Measurements from ENCODE around the gene LAMC2. TPM values are rescaled to one million over a fixed set of nuclear protein-coding genes. Genes with fewer than 3 reads are reported as not detected.
"Not testable (repeated sequence)": the region's sequence is repeated elsewhere in the genome, so short reads cannot be mapped to it uniquely, and the experiment has no call there.

The LAMC2 gene
- total RNA-seq, result not detected

- H3K27me3 Mint-ChIP-seq, result peaks cover 20 to 38% of the 10 kb centered on the region in 2 donors
- H3K9me3 Mint-ChIP-seq, result peaks cover 2% of the 10 kb centered on the region
- H3K36me3 Mint-ChIP-seq, result no peaks in the 10 kb centered on the region
- ATAC-seq (no peak), DNase-seq (ENCODE audit: low spot score) (no peak)
- H3K4me1 Mint-ChIP-seq (ENCODE audit: low read depth in 2 of 2), result peaks cover 0 to under 1% of the 10 kb centered on the region in 2 donors
- H3K27ac Mint-ChIP-seq, result no peak within 1 kb of the TSS
- H3K4me3 Mint-ChIP-seq, result no peak within 1 kb of the TSS
Observed at GRCh38 chr1:183185941-183186490, at the start of gene LAMC2. TSS of gene LAMC2 (plus strand) at chr1:183186264. CDS start at chr1:183186353, 89 bp downstream.

- Mint-ChIP-seq H3K36me3 (no peaks in the 10 kb centered on the region), H3K27ac (no peak overlapping the region), H3K4me3 (no peak overlapping the region), H3K27me3 (peaks cover 6 to 13% of the 10 kb centered on the region in 2 donors), H3K9me3 (no peaks in the 10 kb centered on the region), H3K4me1 (ENCODE audit: low read depth in 2 of 2) (no peaks in the 10 kb centered on the region)
- ATAC-seq, result no peak
- DNase-seq (ENCODE audit: low spot score), result no peak
Observed at GRCh38 chr1:183137782-183138181, 48.3 kb upstream of the LAMC2 start.

DNA sequence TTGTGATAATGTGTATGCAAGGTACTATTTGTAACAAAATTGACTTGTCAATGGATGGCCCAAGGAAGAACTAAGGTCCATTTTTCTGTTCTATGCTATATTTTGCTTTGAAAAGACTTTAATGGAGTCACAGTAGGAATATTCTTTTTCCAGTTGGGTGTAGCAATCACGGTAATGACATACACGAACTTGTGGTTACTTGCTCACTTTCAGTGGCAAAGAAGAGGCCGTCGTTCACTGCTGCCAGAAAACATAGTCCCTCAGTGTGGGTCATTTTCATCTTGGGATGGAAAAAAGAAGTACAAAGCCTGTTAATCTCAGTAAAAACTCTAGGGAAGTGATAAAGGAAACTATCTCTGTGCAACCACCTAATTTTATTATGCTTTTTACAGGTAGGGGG, 47.8 kb upstream of the LAMC2 start:
- no peaks in the 10 kb centered on the region for H3K36me3 Mint-ChIP-seq
- H3K27ac Mint-ChIP-seq, result no peak overlapping the region
- H3K27me3 Mint-ChIP-seq, result peaks cover 6 to 13% of the 10 kb centered on the region in 2 donors
- ATAC-seq (no peak), DNase-seq (ENCODE audit: low spot score) (no peak)
- H3K9me3 Mint-ChIP-seq, result no peaks in the 10 kb centered on the region
- no peak overlapping the region for H3K4me3 Mint-ChIP-seq
- H3K4me1 Mint-ChIP-seq (ENCODE audit: low read depth in 2 of 2), result no peaks in the 10 kb centered on the region

- no peaks in the 10 kb centered on the region for H3K4me1 Mint-ChIP-seq (ENCODE audit: low read depth in 2 of 2)
- H3K27ac Mint-ChIP-seq, result no peak overlapping the region
- DNase-seq (ENCODE audit: low spot score) (no peak), ATAC-seq (no peak)
- no peaks in the 10 kb centered on the region for H3K36me3 Mint-ChIP-seq
- H3K9me3 Mint-ChIP-seq, result no peaks in the 10 kb centered on the region
- H3K4me3 Mint-ChIP-seq, result no peak overlapping the region
- H3K27me3 Mint-ChIP-seq, result peaks cover 8 to 13% of the 10 kb centered on the region in 2 donors
Observed at GRCh38 chr1:183139281-183139942, 46.7 kb upstream of the LAMC2 start.

DNA sequence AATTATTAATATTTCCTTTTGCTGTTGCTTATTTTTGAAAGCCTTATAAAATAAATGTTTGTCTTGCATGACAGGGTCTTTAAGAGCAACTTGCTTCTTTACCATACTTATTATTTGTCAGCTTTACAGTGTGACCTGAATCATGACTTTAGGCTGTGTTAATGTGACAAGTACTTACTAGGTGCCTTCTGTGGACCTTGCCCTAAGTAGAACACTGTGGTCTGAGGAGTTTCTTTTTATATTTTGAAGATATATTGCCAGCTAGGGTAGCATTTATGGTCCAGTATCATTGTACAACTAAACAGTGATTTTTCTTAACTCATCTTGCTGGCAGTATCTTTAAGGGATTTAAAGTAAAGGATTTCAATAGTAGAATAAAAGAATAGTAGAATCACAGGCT, 45.4 kb upstream of the LAMC2 start:
- Mint-ChIP-seq H3K4me3 (no peak overlapping the region), H3K27ac (no peak overlapping the region), H3K9me3 (no peaks in the 10 kb centered on the region), H3K36me3 (no peaks in the 10 kb centered on the region), H3K27me3 (peaks cover 9 to 13% of the 10 kb centered on the region in 2 donors), H3K4me1 (ENCODE audit: low read depth in 2 of 2) (no peaks in the 10 kb centered on the region)
- ATAC-seq (no peak), DNase-seq (ENCODE audit: low spot score) (no peak)

- Mint-ChIP-seq H3K4me3 (no peak overlapping the region), H3K9me3 (no peaks in the 10 kb centered on the region), H3K36me3 (no peaks in the 10 kb centered on the region), H3K4me1 (ENCODE audit: low read depth in 2 of 2) (no peaks in the 10 kb centered on the region), H3K27me3 (peaks cover 9 to 13% of the 10 kb centered on the region in 2 donors), H3K27ac (no peak overlapping the region)
- ATAC-seq, result no peak
- no peak for DNase-seq (ENCODE audit: low spot score)
Observed at GRCh38 chr1:183142171-183142570, 43.9 kb upstream of the LAMC2 start.

- Mint-ChIP-seq H3K4me3 (no peak overlapping the region), H3K4me1 (ENCODE audit: low read depth in 2 of 2) (no peaks in the 10 kb centered on the region), H3K36me3 (no peaks in the 10 kb centered on the region), H3K9me3 (no peaks in the 10 kb centered on the region), H3K27me3 (peaks cover 9 to 20% of the 10 kb centered on the region in 2 donors), H3K27ac (no peak overlapping the region)
- ATAC-seq (no peak), DNase-seq (ENCODE audit: low spot score) (no peak)
Observed at GRCh38 chr1:183143576-183144315, 42.3 kb upstream of the LAMC2 start.

DNA sequence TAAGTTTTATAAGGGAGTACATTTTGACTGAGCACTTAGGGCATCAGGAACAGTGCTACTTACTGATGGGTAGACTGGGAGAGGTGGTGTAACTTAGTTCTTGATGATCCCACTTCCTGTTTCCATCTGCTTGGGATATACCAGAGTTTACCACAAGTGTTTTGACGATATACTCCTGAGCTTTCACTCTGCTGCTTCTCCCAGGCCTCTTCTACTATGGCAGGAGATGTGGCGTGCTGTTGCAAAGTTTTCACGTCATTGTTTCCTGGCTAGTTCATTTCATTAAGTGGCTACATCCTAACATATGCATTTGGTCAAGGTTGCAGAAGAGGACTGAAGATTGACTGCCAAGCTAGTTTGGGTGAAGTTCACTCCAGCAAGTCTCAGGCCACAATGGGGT, 41.3 kb upstream of the LAMC2 start:
- Mint-ChIP-seq H3K4me3 (no peak overlapping the region), H3K9me3 (no peaks in the 10 kb centered on the region), H3K36me3 (no peaks in the 10 kb centered on the region), H3K27ac (no peak overlapping the region), H3K4me1 (ENCODE audit: low read depth in 2 of 2) (no peaks in the 10 kb centered on the region), H3K27me3 (peaks cover 5 to 15% of the 10 kb centered on the region in 2 donors)
- no peak for ATAC-seq
- no peak for DNase-seq (ENCODE audit: low spot score)

GRCh38 chr1:183147735-183148134, 38.3 kb upstream of the LAMC2 start:
- Mint-ChIP-seq H3K36me3 (no peaks in the 10 kb centered on the region), H3K9me3 (no peaks in the 10 kb centered on the region), H3K27me3 (peaks cover 4 to 7% of the 10 kb centered on the region in 2 donors), H3K27ac (no peak overlapping the region), H3K4me3 (no peak overlapping the region), H3K4me1 (ENCODE audit: low read depth in 2 of 2) (no peaks in the 10 kb centered on the region)
- DNase-seq (ENCODE audit: low spot score), result no peak
- ATAC-seq, result no peak

- Mint-ChIP-seq H3K4me3 (no peak overlapping the region), H3K27ac (no peak overlapping the region), H3K9me3 (no peaks in the 10 kb centered on the region), H3K27me3 (peaks cover 6 to 7% of the 10 kb centered on the region in 2 donors), H3K4me1 (ENCODE audit: low read depth in 2 of 2) (no peaks in the 10 kb centered on the region), H3K36me3 (no peaks in the 10 kb centered on the region)
- ATAC-seq, result no peak
- no peak for DNase-seq (ENCODE audit: low spot score)
Observed at GRCh38 chr1:183148599-183148998, 37.5 kb upstream of the LAMC2 start.

DNA sequence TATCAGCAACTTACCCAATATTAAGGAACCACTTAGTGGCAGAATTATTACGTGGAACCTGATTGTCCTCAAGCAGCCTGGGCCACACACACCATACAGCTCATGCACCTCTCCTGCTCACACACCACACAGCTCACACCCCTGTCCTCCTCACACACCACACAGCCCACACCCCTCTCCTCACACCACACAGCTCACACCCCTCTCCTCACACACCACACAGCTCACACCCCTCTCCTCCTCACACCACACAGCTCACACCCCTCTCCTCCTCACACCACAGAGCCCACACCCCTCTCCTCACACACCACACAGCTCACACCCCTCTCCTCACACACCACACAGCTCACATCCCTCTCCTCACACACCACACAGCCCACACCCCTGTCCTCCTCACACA, 36.8 kb upstream of the LAMC2 start:
- Mint-ChIP-seq H3K4me1 (ENCODE audit: low read depth in 2 of 2) (no peaks in the 10 kb centered on the region), H3K36me3 (no peaks in the 10 kb centered on the region), H3K27me3 (peaks cover 8 to 14% of the 10 kb centered on the region in 2 donors), H3K9me3 (no peaks in the 10 kb centered on the region), H3K27ac (no peak overlapping the region), H3K4me3 (no peak overlapping the region)
- no peak for ATAC-seq
- no peak for DNase-seq (ENCODE audit: low spot score)

- peaks cover 6 to 17% of the 10 kb centered on the region in 2 donors for H3K27me3 Mint-ChIP-seq
- not testable (repeated sequence) for ATAC-seq; H3K36me3 Mint-ChIP-seq; DNase-seq (ENCODE audit: low spot score); H3K4me3 Mint-ChIP-seq; H3K9me3 Mint-ChIP-seq; H3K4me1 Mint-ChIP-seq (ENCODE audit: low read depth in 2 of 2)
- H3K27ac Mint-ChIP-seq, result peak overlapping the region in 1 of 2 donors; percentile 59
Observed at GRCh38 chr1:183150032-183150431, 36.0 kb upstream of the LAMC2 start.

DNA sequence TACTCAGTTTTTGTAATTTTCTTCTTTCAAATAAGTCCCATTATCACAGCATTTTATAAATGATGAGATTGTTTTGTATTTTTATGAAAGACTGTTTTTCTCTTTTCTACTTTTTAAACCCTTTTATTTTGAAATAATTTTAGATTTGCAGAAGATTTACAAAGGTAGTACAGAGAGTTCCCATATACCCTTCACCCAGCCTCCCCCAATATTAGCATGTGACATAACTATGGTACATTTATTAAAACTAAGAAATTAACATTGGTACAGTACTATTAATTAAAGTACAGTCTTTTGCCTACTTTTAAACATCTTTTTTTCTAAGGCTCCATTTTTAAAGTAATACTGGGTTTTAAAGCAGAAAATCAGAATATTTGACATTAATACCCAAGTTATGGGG, 35.6 kb upstream of the LAMC2 start:
- H3K27me3 Mint-ChIP-seq, result peaks cover 6 to 17% of the 10 kb centered on the region in 2 donors
- H3K27ac Mint-ChIP-seq, result peak overlapping the region in 1 of 2 donors; percentile 59
- H3K4me1 Mint-ChIP-seq (ENCODE audit: low read depth in 2 of 2), result no peaks in the 10 kb centered on the region
- no peaks in the 10 kb centered on the region for H3K36me3 Mint-ChIP-seq
- DNase-seq (ENCODE audit: low spot score), result no peak
- no peak for ATAC-seq
- no peaks in the 10 kb centered on the region for H3K9me3 Mint-ChIP-seq
- no peak overlapping the region for H3K4me3 Mint-ChIP-seq

DNA sequence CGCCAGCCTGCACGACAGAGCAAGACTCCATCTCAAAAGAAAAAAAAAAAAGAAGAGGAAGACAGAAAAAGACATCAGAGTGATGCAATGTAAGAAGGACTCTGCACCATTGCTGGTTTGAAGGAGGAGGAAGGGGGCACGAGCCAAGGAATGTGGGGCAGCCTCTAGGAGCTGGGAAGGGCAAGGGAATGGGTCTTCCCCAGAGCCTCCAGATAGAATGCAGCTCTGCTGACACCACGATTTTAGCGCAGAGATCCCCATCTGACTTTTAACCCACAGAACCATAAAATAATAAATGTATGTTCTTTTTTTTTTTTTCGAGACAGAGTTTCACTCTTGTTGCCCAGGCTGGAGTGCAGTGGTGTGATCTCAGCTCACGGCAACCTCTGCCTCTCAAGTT, 33.9 kb upstream of the LAMC2 start:
- Mint-ChIP-seq H3K27me3 (peaks cover 6 to 24% of the 10 kb centered on the region in 2 donors), H3K4me1 (ENCODE audit: low read depth in 2 of 2) (no peaks in the 10 kb centered on the region), H3K9me3 (no peaks in the 10 kb centered on the region), H3K36me3 (no peaks in the 10 kb centered on the region), H3K27ac (no peak overlapping the region), H3K4me3 (no peak overlapping the region)
- no peak for ATAC-seq
- no peak for DNase-seq (ENCODE audit: low spot score)
